ENCODE results near the gene EYS.

Gene EYS

GRCh38 chr6:64214373-64214772, 1492.7 kb downstream of the EYS start:
- no peak for DNase-seq

- DNase-seq: no peak
Observed at GRCh38 chr6:64213697-64214096, 1493.3 kb downstream of the EYS start.

GRCh38 chr6:64197246-64197645, 1509.8 kb downstream of the EYS start:
- no peak for DNase-seq

GRCh38 chr6:64186592-64186991, 1520.4 kb downstream of the EYS start:
- DNase-seq: no peak

GRCh38 chr6:64185621-64186020, 1521.4 kb downstream of the EYS start:
- DNase-seq: no peak

GRCh38 chr6:64175296-64175695, 1531.7 kb downstream of the EYS start:
- DNase-seq: no peak

GRCh38 chr6:64170316-64170715, 1536.7 kb downstream of the EYS start:
- no peak for DNase-seq

- no peak for DNase-seq
Observed at GRCh38 chr6:64160486-64160885, 1546.5 kb downstream of the EYS start.

GRCh38 chr6:64155063-64155462, 1552.0 kb downstream of the EYS start:
- no peak for DNase-seq

GRCh38 chr6:64146876-64147275, 1560.2 kb downstream of the EYS start:
- DNase-seq: no peak

GRCh38 chr6:64146094-64146493, 1560.9 kb downstream of the EYS start:
- no peak for DNase-seq

GRCh38 chr6:64145658-64146057, 1561.4 kb downstream of the EYS start:
- no peak for DNase-seq

GRCh38 chr6:64143101-64143500, 1563.9 kb downstream of the EYS start:
- no peak for DNase-seq

- no peak for DNase-seq
Observed at GRCh38 chr6:64141680-64142079, 1565.3 kb downstream of the EYS start.

- no peak for DNase-seq
Observed at GRCh38 chr6:64128301-64129024, 1578.6 kb downstream of the EYS start.

GRCh38 chr6:64123761-64124633, 1583.0 kb downstream of the EYS start:
- DNase-seq: no peak

- no peak for DNase-seq
Observed at GRCh38 chr6:64122712-64123375, 1584.2 kb downstream of the EYS start.

GRCh38 chr6:64121011-64121565, 1585.9 kb downstream of the EYS start:
- DNase-seq: no peak

GRCh38 chr6:64113704-64114103, 1593.3 kb downstream of the EYS start:
- DNase-seq: no peak

GRCh38 chr6:64104051-64104450, 1603.0 kb downstream of the EYS start:
- no peak for DNase-seq

- DNase-seq: no peak
Observed at GRCh38 chr6:64103480-64103879, 1603.5 kb downstream of the EYS start.

- no peak for DNase-seq
Observed at GRCh38 chr6:64100702-64101303, 1606.2 kb downstream of the EYS start.

- no peak for DNase-seq
Observed at GRCh38 chr6:64090352-64090751, 1616.7 kb downstream of the EYS start.
